Measurements from ENCODE around the gene MLYCD.

MLYCD gene

DNA sequence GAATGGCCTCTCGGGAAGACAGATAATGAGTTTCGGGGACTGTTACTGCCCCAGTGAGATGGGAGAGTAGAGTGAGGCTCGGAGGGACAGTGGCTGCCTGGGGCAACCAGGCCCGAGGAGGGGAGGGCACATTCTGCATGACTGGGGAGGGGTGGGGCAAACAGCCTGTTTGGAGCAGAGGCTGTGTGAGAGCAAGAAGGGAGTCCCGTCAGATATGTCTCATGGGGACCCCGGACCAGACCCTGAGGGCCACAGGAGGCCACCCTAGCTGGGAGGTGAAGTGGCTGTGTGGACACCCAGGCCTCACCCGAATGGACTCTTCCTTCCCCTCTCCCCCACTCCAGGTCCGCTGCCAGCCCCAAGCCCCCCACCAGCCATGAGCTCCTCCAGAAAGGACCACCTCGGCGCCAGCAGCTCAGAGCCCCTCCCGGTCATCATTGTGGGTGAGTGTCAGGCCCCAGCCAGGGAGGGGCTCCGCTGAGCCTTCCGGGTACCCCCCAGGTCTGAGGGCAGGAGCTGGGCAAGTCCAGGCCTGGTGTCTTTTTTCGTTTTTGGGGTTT, 58.5 kb downstream of the MLYCD start:
- no peak overlapping the region for H3K4me3 ChIP-seq (ENCODE audit: low read depth, low read length)
- DNase-seq (ENCODE audit: low read depth, low spot score), result no peak
- TF ChIP-seq, protein P1, sequence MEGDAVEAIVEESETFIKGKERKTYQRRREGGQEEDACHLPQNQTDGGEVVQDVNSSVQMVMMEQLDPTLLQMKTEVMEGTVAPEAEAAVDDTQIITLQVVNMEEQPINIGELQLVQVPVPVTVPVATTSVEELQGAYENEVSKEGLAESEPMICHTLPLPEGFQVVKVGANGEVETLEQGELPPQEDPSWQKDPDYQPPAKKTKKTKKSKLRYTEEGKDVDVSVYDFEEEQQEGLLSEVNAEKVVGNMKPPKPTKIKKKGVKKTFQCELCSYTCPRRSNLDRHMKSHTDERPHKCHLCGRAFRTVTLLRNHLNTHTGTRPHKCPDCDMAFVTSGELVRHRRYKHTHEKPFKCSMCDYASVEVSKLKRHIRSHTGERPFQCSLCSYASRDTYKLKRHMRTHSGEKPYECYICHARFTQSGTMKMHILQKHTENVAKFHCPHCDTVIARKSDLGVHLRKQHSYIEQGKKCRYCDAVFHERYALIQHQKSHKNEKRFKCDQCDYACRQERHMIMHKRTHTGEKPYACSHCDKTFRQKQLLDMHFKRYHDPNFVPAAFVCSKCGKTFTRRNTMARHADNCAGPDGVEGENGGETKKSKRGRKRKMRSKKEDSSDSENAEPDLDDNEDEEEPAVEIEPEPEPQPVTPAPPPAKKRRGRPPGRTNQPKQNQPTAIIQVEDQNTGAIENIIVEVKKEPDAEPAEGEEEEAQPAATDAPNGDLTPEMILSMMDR (IDR thresholded peaks at IDR 0.05; ENCODE audit: low read depth, low read length), result no peak
- in situ Hi-C loops (cut with HindIII; ENCODE audit: low sequenced_read_pairs), result no loop called here

DNA sequence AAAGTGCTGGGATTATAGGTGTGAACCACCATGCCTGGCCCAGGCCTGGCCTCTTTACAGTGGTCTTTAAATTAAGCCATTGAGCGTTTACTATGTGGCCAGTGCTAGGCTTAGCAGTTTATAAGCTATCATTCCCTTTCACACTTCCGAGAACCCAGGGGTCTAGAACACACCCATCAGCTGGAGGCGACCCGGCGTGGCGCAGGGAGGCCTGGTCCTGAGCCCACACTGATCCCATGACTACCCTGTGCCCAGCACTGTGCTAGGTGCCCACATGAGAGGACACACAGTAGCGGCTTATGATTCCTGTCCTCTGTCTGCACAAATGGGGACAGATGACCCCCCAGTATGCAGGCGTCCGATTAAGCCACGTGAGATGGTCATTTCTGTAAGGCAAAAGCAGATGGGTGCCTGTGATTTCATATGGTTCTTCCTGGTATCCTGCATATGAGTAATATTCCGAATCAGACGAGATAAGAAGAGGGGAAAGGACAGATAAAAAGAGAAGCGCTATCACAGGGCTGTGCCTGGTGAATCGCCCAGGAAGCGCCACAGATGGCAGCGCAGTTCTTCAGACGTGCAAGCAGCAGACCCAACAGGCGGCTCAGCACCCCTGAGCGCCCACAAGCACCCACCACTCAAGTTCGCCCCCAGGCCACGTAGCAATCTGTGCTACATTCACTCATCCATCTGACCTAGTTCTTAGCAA, 59.4 kb downstream of the MLYCD start:
- no peak for DNase-seq (ENCODE audit: low read depth, low spot score)
- TF ChIP-seq, protein P1 (IDR thresholded peaks at IDR 0.05; ENCODE audit: low read depth, low read length), result no peak
- no peak overlapping the region for H3K4me3 ChIP-seq (ENCODE audit: low read depth, low read length)
- in situ Hi-C loops (cut with HindIII; ENCODE audit: low sequenced_read_pairs), result no loop called here

DNA sequence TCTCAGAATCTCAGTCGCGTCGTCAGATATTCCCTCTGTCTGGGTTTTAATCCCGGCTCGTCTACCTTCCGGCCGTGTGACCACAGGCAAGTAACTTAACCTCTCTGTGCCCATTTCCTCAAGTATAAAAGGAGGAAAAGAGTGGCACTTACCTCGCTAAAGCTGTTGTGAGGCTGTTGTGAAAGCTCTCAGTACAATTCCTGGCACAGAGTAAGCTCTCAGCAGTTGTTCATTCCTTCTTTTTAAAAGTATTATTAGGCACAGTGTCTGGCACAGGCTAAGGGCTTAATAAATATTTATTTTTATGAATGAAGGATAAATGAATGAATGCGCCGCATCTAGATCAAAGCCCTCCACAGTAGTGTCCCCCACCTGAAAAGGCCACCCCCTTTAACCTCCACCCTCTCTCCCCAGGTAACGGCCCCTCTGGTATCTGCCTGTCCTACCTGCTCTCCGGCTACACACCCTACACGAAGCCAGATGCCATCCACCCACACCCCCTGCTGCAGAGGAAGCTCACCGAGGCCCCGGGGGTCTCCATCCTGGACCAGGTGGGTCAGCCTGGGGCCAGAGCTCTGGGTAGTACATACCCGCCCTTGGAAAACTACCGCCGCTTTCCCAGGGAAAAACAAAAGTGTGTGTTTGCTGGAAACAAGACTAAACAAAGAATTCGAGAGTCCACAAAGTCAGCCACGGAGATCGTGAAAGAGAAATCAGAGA, 60.1 kb downstream of the MLYCD start:
- in situ Hi-C loops (cut with HindIII; ENCODE audit: low sequenced_read_pairs), result no loop called here
- H3K4me3 ChIP-seq (ENCODE audit: low read depth, low read length), result no peak overlapping the region
- no peak for DNase-seq (ENCODE audit: low read depth, low spot score)
- TF ChIP-seq, protein P1 (IDR thresholded peaks at IDR 0.05; ENCODE audit: low read depth, low read length), result no peak

DNA sequence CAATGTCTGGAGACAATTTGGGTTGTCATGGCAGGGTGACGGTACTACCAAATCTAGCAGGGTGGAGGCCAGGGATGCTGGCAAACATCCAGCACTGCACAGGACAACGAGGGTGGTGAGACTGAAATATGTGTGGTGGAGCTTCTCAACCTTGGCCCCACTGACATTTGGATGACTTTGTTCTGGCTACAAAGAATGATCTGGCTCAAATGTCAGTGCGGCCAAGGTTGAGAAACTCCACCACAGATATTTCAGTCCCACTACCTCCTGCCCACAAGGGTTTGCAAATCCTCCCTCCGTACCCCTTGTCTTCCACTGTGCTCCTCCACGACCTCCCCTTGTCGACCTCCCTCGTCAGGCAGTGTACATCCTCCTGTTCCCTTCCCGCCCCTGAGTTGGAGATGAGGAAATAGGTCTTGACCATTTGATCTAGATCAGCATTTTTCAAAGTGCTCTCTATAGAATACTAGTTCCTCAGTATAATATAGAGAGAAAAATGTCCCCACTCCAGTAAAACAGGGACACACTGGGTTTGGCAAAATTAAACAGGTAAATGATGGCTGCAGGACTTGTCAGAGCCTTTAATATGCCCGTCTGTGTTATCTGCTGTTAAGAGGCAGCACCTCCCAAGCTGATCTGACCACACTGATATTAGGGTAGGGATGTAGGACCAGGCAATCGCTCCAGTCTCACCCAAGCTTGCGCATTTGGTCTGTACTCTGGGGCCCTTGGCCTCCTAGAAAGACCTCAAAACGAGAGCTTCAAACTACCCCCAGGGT, 60.9 kb downstream of the MLYCD start:
- TF ChIP-seq, protein P1 (IDR thresholded peaks at IDR 0.05; ENCODE audit: low read depth, low read length), result no peak
- no peak overlapping the region for H3K4me3 ChIP-seq (ENCODE audit: low read depth, low read length)
- in situ Hi-C loops (cut with HindIII; ENCODE audit: low sequenced_read_pairs), result no loop called here
- DNase-seq (ENCODE audit: low read depth, low spot score), result no peak

DNA sequence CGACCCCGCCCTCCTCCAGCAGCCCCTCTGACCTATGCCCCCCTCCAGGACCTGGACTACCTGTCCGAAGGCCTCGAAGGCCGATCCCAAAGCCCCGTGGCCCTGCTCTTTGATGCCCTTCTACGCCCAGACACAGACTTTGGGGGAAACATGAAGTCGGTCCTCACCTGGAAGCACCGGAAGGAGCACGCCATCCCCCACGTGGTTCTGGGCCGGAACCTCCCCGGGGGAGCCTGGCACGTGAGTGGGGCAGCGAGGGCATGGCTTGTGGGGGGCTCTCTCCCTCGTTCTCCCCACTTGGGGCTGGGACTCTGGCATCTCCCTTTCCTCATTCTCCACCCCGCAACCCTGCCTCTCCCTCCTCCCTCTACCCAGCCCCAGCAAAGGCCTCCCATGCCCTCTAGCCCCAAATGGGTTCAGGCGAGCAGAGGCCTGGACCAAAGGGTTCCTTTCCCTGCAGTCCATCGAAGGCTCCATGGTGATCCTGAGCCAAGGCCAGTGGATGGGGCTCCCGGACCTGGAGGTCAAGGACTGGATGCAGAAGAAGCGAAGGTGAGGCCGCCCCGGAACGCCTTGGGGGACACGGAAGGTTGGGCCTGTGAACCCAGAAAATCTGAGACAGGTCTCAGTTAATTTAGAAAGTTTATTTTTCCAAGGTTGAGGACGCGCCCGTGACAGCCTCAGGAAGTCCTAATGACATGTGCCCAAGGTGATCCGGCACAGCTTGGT, 61.8 kb downstream of the MLYCD start:
- TF ChIP-seq, protein P1 (IDR thresholded peaks at IDR 0.05; ENCODE audit: low read depth, low read length), result no peak
- no peak for DNase-seq (ENCODE audit: low read depth, low spot score)
- H3K4me3 ChIP-seq (ENCODE audit: low read depth, low read length), result no peak overlapping the region
- in situ Hi-C loops (cut with HindIII; ENCODE audit: low sequenced_read_pairs), result no loop called here

DNA sequence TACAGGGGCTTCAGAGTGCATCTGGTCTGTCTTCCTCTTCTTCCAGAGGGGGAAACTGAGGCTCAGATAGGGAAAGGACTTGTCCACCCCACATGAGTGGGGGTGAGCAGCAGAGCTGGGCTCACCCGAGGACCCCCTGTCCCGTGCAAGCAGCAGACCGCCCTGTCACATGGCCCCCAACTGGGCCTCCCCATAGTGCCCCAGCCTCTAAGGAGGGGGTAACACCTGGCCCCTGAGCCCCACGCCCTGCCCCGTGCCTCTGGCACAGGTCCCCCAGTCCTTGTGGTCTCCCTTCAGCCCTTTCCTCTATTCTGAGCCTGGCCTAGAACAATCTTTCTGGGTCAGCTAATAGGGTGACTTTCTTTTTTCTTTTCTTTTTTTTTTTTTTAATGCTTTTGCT, 62.7 kb downstream of the MLYCD start:
- DNase-seq (ENCODE audit: low read depth, low spot score), result no peak
- H3K4me3 ChIP-seq (ENCODE audit: low read depth, low read length), result no peak overlapping the region
- in situ Hi-C loops (cut with HindIII; ENCODE audit: low sequenced_read_pairs), result no loop called here
- TF ChIP-seq, protein P1 (IDR thresholded peaks at IDR 0.05; ENCODE audit: low read depth, low read length), result no peak

All from astrocyte of the spinal cord (primary cell).